Left ventricle myocardium inferior (tissue), 1 donor: ENCODE results near the gene CCL21. TPM values are rescaled to one million over a fixed set of nuclear protein-coding genes. Genes with fewer than 3 reads are reported as not detected.

Source experiments
- DNase-seq: peaks from one replicate; pipeline ENCODE4 v3.0.0-alpha.2; 2020
- H3K27ac ChIP-seq: fragments of 200-600 bp; replicated peaks from 2 replicates; pipeline ENCODE4 v1.8.0; 2021
- H3K27me3 ChIP-seq: fragments of 200-600 bp; 2 replicates; pipeline ENCODE4 v1.8.0; 2021; ENCODE audit warnings: low read depth
- H3K36me3 ChIP-seq: fragments of 200-600 bp; 2 replicates; pipeline ENCODE4 v1.8.0; 2021
- H3K4me1 ChIP-seq: fragments of 200-600 bp; 2 replicates; pipeline ENCODE4 v1.8.0; 2021
- H3K4me3 ChIP-seq: fragments of 200-600 bp; 2 replicates; pipeline ENCODE4 v1.8.0; 2021; ENCODE audit warnings: mild to moderate bottlenecking, moderate library complexity
- H3K9me3 ChIP-seq: fragments of 200-600 bp; replicated peaks from 2 replicates; pipeline ENCODE4 v1.8.0; 2021
- intact Hi-C: fragments of 100-400 bp; cut with micrococcal nuclease; formaldehyde crosslinking; loops from one replicate; pipeline ENCODE4 v1.11.0; 2022
- total RNA-seq: library from RNA; stranded (reverse); fragmentation: NEBNext Ultra II Directional; extraction: Animal tissue kit (Norgen Biotek cat#: 25700); gene quantifications from one replicate; pipeline ENCODE4 v1.2.1, GENCODE V29; 2021
- TF ChIP-seq, protein P1 (sequence below): fragments of 200-600 bp; IDR thresholded peaks from 2 replicates; pipeline ENCODE4 v1.8.0; 2021; ENCODE audit warnings: antibody characterized with exemption, mild to moderate bottlenecking, borderline replicate concordance
- donor health status: DM: no; HTN: yes; CAD: no; lungs with severe emphysema.

The CCL21 gene
- total RNA-seq, 1 donor from 2014 or later: 6.2 TPM

DNA sequence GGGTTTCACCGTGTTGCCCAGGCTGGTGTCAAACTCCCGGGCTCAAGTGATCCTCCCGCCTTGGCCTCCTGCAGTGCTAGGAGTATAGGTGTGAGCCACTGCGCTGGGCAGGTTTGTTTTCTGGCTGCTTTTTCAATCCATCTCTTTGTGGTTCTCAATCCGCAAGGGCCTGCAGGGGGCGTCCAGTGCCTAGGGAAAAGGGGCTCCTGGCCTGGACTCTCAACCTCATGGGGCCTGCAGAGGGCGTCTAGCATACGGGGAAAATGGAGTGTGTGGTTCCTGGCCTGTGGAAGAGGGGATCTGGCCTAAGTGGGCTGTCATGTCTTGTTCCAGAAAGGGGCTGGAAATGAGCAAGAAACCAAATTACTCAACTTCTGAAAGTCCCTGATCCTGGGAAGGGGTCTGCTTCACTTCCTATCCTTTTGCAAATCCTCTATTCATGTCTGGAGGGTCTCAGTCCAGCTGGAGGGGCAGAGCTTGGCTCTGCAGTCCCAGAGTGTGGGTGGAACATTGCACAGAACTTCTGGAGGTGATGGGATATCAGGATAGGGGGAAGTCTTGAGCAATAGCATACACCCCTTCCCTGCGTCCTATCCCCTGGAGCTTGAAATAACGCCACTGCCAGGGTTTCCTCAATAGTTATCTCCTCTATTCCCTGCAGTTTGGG, 34.8 kb downstream of the CCL21 start:
- DNase-seq: peak; percentile 41
- Histone ChIP-seq H3K4me3 (no peak overlapping the region), H3K4me1 (no peaks in the 10 kb centered on the region), H3K36me3 (no peaks in the 10 kb centered on the region), H3K27ac (no peak overlapping the region), H3K27me3 (no peaks in the 10 kb centered on the region), H3K9me3 (peaks cover 3% of the 10 kb centered on the region)
- intact Hi-C loops: no loop called here
- TF ChIP-seq, protein P1, sequence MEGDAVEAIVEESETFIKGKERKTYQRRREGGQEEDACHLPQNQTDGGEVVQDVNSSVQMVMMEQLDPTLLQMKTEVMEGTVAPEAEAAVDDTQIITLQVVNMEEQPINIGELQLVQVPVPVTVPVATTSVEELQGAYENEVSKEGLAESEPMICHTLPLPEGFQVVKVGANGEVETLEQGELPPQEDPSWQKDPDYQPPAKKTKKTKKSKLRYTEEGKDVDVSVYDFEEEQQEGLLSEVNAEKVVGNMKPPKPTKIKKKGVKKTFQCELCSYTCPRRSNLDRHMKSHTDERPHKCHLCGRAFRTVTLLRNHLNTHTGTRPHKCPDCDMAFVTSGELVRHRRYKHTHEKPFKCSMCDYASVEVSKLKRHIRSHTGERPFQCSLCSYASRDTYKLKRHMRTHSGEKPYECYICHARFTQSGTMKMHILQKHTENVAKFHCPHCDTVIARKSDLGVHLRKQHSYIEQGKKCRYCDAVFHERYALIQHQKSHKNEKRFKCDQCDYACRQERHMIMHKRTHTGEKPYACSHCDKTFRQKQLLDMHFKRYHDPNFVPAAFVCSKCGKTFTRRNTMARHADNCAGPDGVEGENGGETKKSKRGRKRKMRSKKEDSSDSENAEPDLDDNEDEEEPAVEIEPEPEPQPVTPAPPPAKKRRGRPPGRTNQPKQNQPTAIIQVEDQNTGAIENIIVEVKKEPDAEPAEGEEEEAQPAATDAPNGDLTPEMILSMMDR: peak; percentile 48

DNA sequence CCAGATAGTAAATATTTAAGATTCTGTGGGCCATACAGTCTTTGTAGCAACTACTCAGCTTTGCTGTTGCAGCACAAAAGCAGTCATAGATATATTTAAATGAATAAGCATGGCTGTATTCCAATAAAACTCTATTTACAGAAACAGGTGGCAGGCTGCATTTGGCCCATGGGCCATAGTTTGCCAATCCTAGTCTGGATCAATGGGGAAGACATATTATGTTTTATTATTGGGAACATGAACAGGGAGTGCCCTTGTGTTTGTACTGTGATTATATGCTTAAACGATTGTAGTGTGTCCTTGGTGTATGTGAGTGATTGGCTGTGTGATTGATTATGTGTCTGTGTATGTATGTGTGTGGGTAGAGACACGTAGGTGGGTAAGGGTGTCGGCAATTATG, 35.5 kb downstream of the CCL21 start:
- DNase-seq: no peak
- intact Hi-C loops: no loop called here
- TF ChIP-seq, protein P1: no peak
- Histone ChIP-seq H3K4me1 (no peaks in the 10 kb centered on the region), H3K4me3 (no peak overlapping the region), H3K36me3 (no peaks in the 10 kb centered on the region), H3K27ac (no peak overlapping the region), H3K27me3 (no peaks in the 10 kb centered on the region), H3K9me3 (peaks cover 9% of the 10 kb centered on the region)

DNA sequence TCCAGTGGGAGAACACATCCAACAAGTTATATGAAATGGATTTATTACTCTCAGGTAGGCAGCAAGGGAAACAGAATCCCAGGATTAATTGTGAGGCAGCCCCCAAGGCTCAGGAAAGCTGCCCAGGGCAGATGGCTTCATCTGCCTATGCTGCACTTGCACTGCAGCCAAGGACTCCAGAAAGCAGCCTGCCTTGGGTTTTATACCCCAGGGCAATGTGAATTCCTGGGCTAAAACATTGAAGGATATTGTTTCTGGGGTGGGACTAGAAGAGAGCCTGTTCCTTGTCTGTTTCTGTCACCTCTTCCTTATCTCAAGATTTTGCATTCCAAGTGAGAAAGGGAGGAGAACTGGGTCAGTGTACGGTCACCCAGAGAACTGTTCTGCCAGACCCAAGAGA, 38.6 kb downstream of the CCL21 start:
- intact Hi-C loops: no loop called here
- TF ChIP-seq, protein P1: no peak
- DNase-seq: no peak

DNA sequence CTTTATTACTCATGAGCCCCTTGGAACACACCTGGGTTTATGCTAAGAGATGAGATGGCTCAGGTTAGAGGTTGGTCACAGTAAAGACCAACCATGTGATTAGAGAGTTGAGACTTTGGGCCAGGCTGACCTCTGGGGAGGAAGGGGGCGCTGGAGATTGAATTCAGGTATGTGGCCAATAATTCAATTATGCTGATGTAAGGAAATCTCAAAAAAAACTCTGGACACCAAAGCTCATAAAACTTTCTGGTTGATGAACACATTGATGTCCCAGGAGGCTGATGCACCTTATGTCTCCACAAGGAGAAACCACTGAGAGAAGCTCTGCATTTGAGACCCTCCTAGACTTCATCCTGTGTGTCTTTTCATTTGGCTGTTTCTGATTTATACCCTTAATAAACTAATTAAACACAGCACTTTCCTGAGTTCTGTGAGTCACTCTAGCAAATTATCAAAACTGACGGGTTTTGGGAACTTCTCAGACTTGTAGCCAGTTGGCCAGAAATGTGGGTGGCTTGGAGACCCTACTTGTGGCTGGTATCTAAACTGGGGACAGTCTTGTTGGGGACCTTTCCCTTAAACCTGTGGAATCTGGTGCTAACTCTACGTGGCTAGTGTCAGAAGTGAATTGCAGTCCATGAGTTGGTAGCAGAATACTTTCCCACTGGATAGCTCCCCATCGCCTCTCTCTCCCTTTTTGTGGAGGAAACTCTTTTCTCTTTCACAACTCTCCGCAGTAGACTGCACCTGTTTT, 40.0 kb downstream of the CCL21 start:
- Histone ChIP-seq H3K27ac (no peak overlapping the region), H3K27me3 (no peaks in the 10 kb centered on the region)
- intact Hi-C loops: no loop called here

More for the DNA sequence above, 38.6 kb downstream of the CCL21 start:
- peaks cover 5% of the 10 kb centered on the region for H3K36me3 ChIP-seq
- no peaks in the 10 kb centered on the region for H3K27me3 ChIP-seq
- H3K4me1 ChIP-seq: peaks cover 12% of the 10 kb centered on the region
- H3K9me3 ChIP-seq: peaks cover 9% of the 10 kb centered on the region
- H3K4me3 ChIP-seq: no peak overlapping the region
- no peak overlapping the region for H3K27ac ChIP-seq

DNA sequence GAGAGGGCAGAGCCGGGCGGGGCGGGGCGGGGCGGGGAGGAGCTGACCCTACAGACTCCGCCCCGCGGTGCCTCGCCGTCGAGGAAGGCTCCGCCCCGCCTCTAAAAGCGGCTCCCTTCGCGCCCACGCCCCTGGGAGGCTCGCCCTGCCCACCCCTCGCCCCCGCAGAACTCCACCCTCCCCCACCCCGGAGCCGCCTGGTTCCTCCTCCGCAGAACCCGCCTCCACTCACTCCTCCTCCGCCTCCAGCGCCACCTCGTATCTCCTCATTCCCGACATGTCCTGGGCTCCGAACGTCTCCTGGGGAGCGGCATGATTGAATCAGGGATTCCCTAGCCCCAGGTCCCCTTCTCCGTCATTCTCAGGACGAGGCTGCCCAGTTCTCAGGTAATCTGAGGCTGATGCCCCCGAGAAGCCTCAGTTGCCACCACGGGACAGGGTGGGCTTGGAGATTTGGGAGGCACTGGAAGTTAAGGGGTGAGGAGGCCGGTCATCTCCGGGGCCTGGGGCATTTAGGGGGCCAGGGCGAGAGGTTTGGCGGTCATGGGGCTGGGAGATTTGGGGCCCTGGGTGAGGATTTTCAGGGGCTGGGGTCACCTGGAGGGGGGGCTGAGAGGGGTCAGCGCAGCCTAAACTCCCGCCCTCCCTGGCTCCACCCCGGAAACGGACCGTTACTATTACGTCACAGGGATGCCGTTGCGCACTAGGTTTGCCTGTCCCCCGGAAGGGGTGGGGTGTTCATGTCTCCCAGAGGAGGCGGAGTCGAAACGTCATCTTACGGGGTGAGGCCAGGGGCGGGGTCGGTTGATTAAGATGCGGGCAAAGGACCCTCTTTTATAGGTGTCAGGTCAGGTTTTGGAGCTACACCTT, 44.3 kb downstream of the CCL21 start:
- Histone ChIP-seq H3K4me3 (peak overlapping the region; percentile 79), H3K36me3 (peaks cover 16% of the 10 kb centered on the region), H3K27me3 (no peaks in the 10 kb centered on the region), H3K9me3 (peaks cover 9% of the 10 kb centered on the region), H3K27ac (peak overlapping the region; percentile 98), H3K4me1 (peaks cover 29% of the 10 kb centered on the region)
- DNase-seq: peak; percentile 94
- intact Hi-C loops: no loop called here
- TF ChIP-seq, protein P1: no peak

More for the DNA sequence above, 40.0 kb downstream of the CCL21 start:
- H3K4me1 ChIP-seq: peaks cover 22% of the 10 kb centered on the region
- H3K36me3 ChIP-seq: peaks cover 5% of the 10 kb centered on the region
- no peak overlapping the region for H3K4me3 ChIP-seq
- H3K9me3 ChIP-seq: peaks cover 9% of the 10 kb centered on the region
- TF ChIP-seq, protein P1: no peak
- no peak for DNase-seq
